MG63 (cell line): ENCODE measurements around the gene CLTRN. TPM values are rescaled to one million over a fixed set of nuclear protein-coding genes. Genes with fewer than 3 reads are reported as not detected.

Experiments
- DNase-seq: peaks from one replicate; pipeline ENCODE4 v3.0.0-alpha.2; 2020
- H3K27me3 ChIP-seq: fragments of 250-450 bp; sonication (Bioruptor Pico); 2 replicates; pipeline ENCODE4 v1.5.1; 2020; ENCODE audit warnings: mild to moderate bottlenecking, moderate library complexity
- H3K36me3 ChIP-seq: fragments of 250-450 bp; sonication (Bioruptor Pico); 2 replicates; pipeline ENCODE4 v1.5.1; 2020; ENCODE audit warnings: mild to moderate bottlenecking, moderate library complexity
- H3K4me3 ChIP-seq: fragments of 250-450 bp; sonication (Bioruptor Pico); 2 replicates; pipeline ENCODE4 v1.5.1; 2020; ENCODE audit warnings: mild to moderate bottlenecking, moderate library complexity
- H3K9me3 ChIP-seq: fragments of 250-450 bp; sonication (Bioruptor Pico); 2 replicates; pipeline ENCODE4 v1.5.1; 2020; ENCODE audit warnings: mild to moderate bottlenecking, moderate library complexity
- total RNA-seq: library from RNA; depleted of rRNA; stranded (reverse); fragments of >200 nt; shearing (Covaris generic); gene quantifications from 2 replicates; pipeline ENCODE4 v1.2.3, GENCODE V29; 2014; ENCODE audit warnings: low replicate concordance; rRNA removed

The CLTRN gene
- total RNA-seq, 1 experiment from 2014 or later = 0.89 TPM

DNA sequence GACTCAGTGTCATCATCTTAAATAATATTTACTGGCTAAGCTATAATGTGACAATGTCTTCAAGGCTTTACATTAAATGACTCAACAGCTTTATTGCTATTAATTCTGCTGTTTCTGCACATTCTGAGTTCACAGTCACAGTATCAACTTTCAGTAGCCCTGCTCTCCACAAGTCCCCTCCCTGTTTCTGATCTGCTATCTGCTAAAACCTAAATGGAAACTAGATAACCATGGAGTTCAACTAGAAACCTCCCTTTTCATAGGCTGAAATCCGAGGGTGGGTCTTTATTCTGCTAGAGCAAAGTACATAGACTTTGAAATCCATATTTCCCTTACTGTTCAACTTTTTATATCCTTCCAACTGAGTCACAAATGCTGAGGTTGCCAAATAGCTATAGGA lies 58.5 kb downstream of the CLTRN start:
- H3K9me3 ChIP-seq = no peaks in the 10 kb centered on the region
- no peak for DNase-seq
- no peaks in the 10 kb centered on the region for H3K27me3 ChIP-seq
- H3K4me3 ChIP-seq = no peak overlapping the region
- H3K36me3 ChIP-seq = no peaks in the 10 kb centered on the region

DNA sequence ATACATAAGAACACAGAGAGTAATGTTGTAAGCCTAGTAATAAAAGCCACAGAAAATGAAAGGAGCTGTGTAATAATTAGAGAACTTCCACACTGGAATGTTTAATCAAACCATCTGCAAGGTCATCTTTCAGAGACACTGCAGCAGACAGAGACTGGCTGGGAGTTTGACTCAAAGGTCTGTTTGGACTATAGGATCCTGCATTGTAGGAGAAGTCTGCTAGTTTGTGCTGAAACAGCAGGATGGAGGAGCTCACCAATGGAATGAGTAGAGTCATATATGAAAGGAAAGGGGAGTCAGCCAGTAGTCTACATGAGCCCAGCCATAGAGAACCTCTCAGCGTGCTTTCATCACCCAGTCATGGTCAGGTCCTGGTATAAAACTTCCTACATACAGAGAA lies 59.4 kb downstream of the CLTRN start:
- H3K4me3 ChIP-seq = no peak overlapping the region
- no peaks in the 10 kb centered on the region for H3K36me3 ChIP-seq
- H3K27me3 ChIP-seq = no peaks in the 10 kb centered on the region
- H3K9me3 ChIP-seq = no peaks in the 10 kb centered on the region
- DNase-seq = no peak

DNA sequence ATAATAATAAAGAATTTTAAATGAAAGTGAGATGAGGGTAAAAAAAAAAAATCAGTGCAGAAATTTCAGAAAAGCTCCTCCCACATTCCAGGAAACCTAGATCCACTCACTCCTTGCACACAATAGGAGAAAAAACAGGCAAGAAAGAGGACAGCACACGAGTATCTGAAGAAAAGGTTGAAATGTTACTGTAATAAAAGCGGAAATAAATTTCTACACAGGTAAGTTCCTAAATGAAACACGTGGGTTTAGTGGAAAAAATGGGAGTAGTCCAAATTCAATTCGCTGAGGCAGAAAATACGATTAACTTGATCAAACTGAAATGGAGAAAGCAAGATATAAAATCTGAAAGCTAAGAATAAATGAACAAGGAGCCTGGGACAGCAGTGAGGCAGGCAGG lies 61.8 kb downstream of the CLTRN start:
- no peaks in the 10 kb centered on the region for H3K9me3 ChIP-seq
- H3K27me3 ChIP-seq = no peaks in the 10 kb centered on the region
- DNase-seq = no peak
- no peaks in the 10 kb centered on the region for H3K36me3 ChIP-seq
- H3K4me3 ChIP-seq = no peak overlapping the region

DNA sequence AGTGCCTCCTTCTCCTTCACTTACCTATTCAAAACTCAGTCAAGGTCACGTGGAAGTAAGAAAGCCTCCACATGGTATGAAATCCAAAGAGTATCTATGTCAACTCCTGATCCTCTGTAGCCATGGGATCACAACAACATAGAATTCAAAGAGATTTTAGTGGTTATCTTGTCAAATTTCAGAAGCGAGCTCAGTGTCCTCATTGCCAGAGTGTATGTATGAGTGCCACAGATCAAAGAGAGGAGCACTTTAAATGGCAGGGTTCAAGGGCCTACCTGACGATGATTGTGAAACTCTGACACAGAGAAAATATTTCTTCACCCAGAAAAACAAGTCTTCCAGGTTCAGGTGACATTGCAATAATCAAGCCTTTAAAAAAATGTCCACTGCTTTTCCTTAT lies 62.7 kb downstream of the CLTRN start:
- Histone ChIP-seq H3K4me3 (no peak overlapping the region), H3K9me3 (no peaks in the 10 kb centered on the region), H3K36me3 (no peaks in the 10 kb centered on the region), H3K27me3 (no peaks in the 10 kb centered on the region)
- no peak for DNase-seq

DNA sequence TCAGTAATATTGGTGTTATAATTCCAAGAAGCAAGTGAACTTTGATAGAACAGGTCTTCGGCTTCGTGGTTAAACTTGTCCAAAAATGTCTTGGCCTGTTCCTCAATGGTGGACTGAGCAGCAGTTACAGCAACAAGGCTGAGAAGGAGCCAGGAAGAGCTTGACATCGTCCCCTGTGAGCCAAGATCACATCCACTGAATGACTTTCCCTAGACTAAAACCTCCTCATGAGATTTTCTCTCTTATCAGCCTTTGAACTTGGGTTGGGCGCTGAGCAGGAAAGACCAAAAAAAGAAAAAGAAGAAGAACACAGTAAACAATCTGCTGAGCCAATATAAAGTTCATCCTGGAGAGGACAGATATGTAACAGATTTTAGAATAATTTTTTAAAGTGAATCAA lies 63.9 kb downstream of the CLTRN start, which contains the start of gene ACE2:
Gene ACE2 (minus strand): TSS at position 216 of the 400 bp plus-strand sequence. CDS start 49 bp downstream, at position 167.
- Histone ChIP-seq H3K27me3 (no peaks in the 10 kb centered on the region), H3K9me3 (no peaks in the 10 kb centered on the region), H3K4me3 (no peak within 1 kb of the TSS), H3K36me3 (no peaks in the 10 kb centered on the region)
- no peak for DNase-seq

DNA sequence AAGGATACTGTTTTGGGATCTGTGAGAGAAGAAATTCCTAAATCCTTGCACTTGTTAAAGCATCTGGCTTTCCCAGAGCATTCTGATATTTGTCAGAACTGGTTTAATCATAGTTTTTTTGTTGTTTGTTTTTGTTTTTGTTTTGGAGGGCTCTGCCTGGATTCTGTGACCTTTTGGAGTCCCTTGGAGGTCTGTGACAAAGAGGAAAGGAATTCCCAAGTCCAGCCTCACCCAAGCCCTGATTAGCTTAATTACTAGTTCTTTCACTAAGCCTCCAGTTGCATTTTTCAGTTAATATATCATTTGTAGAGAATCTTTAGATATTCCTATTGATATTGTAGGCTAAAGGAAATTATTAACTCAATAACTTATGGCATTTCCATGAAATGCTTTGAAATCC lies 64.6 kb downstream of the CLTRN start:
- Histone ChIP-seq H3K9me3 (no peaks in the 10 kb centered on the region), H3K4me3 (no peak overlapping the region), H3K36me3 (no peaks in the 10 kb centered on the region), H3K27me3 (no peaks in the 10 kb centered on the region)
- no peak for DNase-seq

DNA sequence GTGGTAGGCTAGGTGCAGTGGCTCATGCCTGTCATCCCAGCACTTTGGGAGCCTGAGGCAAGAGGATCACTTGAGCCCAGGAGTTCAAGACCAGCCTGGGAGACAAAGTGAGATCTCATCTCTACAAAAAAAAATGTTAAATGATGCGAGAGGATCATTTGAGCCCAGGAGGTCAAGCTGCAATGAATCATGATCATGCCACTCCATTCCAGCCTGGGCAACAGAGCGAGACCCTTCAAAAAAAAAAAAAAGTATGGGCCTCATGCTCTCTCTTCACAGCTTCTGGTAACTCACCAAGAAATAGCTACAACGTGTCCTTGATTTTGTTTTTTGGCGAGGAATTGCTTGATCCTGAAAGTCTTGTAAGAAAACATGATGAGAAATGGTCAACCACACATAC lies 65.1 kb downstream of the CLTRN start:
- DNase-seq = no peak
- H3K36me3 ChIP-seq = no peaks in the 10 kb centered on the region
- H3K27me3 ChIP-seq = no peaks in the 10 kb centered on the region
- no peaks in the 10 kb centered on the region for H3K9me3 ChIP-seq
- no peak overlapping the region for H3K4me3 ChIP-seq

DNA sequence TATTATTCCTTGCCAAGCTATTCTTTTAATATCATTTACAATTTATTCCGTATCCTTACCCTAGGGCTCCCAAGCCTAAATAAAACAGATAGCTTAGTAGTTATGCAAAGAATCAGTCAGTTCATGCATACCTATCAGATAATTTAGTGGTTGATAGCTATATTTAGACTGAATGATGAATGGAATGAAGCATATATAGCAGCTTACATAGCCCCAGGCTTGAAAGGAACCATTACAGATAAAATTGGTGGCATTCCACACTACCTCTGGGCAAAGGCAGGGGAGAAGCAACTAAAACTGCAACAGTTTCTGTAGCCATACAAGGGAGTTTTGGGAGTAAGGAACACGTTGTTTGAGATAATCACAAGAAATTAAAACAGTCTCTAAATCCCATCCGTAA lies 66.6 kb downstream of the CLTRN start:
- no peak overlapping the region for H3K4me3 ChIP-seq
- no peaks in the 10 kb centered on the region for H3K9me3 ChIP-seq
- H3K36me3 ChIP-seq = no peaks in the 10 kb centered on the region
- H3K27me3 ChIP-seq = no peaks in the 10 kb centered on the region
- no peak for DNase-seq

DNA sequence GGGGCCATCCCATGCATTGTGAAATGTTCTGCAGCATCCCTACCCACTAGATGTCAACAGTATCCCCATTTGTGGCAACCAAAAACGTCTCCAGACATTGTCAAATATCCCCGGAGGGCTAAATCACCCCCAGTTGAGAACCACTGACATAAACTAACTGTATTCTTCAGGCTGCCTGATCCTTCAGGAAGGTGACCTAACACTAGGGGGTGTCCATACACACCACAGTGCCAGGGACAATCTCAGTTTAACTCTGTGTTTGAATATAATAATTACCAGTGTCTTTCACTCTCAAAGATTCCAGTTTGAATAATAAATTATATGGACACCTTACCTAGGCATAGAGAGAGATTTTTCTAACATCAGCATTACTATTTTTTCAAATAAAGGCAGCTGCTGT lies 70.2 kb downstream of the CLTRN start:
- Histone ChIP-seq H3K36me3 (no peaks in the 10 kb centered on the region), H3K9me3 (no peaks in the 10 kb centered on the region), H3K4me3 (no peak overlapping the region), H3K27me3 (no peaks in the 10 kb centered on the region)
- no peak for DNase-seq

DNA sequence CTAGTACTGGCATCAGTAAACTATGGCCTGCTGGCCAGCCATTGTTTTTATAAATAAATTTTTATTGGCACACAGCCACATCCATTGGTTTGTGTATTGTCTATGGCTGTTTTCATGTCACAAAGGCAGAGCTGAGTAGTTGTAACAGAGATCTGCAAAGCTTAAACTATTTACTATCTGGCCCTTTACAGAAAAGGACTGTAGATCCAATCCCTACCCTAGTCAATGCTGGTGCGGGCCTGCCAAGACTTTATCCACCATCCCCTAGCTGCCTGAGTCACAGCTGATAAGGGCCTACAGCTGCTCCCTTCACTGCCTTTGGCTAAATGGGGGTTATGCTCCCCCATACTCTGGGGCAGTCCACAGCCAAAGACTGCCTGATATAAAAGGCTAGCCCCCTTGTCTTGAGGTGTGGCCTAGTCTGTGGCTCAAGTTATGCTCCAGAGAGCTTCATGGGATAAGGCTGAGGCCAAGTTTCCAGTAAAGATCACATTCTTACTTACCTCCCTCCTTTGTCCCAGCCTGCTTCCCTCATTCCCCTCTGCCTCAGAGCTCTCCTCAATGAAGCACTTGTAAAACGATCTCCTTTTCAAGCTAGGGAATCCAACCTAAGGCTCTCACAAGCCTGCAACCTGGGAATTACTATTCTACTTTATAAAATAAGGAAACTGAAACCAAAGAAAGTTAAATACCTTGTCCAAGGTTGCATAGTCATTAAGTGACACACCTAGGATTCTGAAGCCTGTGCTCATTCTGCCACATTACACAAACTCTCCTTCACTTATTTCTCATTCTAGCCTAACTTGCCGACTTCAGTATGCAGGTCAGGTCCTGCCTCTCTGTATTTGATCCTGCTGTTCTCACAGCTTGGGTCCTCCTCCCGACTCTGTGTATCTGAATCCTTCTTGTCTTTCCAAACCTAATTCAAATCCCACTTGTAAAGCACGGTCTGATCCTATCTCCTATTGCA lies 84.5 kb downstream of the CLTRN start:
- no peak overlapping the region for H3K4me3 ChIP-seq
- DNase-seq = peak; percentile 67

More for the DNA sequence above, 84.5 kb downstream of the CLTRN start:
- H3K9me3 ChIP-seq = no peaks in the 10 kb centered on the region
- no peaks in the 10 kb centered on the region for H3K36me3 ChIP-seq
- no peaks in the 10 kb centered on the region for H3K27me3 ChIP-seq

Other genes starting within 250 kb of the CLTRN start
- 16.4 and 39.5 TPM in 2 replicates for gene PIR, start 171.5 kb downstream of the CLTRN start, total RNA-seq
- gene BMX, start 164.0 kb downstream of the CLTRN start, total RNA-seq = not detected in 2 replicates
- not detected in 2 replicates for gene ACE2, start 63.8 kb downstream of the CLTRN start, total RNA-seq
- 1.1 and 3.4 TPM in 2 replicates for gene CA5B, start 73.5 kb upstream of the CLTRN start, total RNA-seq
- 1.8 and 1.9 TPM in 2 replicates for gene ZRSR2, start 125.7 kb upstream of the CLTRN start, total RNA-seq
- 10.8 and 15.5 TPM in 2 replicates for gene AP1S2, start 190.0 kb upstream of the CLTRN start, total RNA-seq